ENCODE data around the gene ACAA2.

- no peak for TF ChIP-seq CTCF (IDR thresholded peaks at IDR 0.05)
- TF ChIP-seq ZFX (IDR thresholded peaks at IDR 0.05; ENCODE audit: borderline replicate concordance): no peak
Measured at GRCh38 chr18:49743117-49743567, 70.2 kb downstream of the ACAA2 start.

Measured in 22Rv1 (cell line).